Panc1 (cell line): ENCODE data around the gene CACNA1E. TPM values are rescaled to one million over a fixed set of nuclear protein-coding genes. Genes with fewer than 3 reads are reported as not detected.

Source experiments
- ATAC-seq: fragments of 200-7000 bp; cut with Tn5 transposase; 2 replicates; pipeline ENCODE4 v1.9.1; 2020; ENCODE audit warnings: mild to moderate bottlenecking, moderate library complexity
- BruUV-seq: library from RNA; stranded (reverse); fragments of 400-500 nt; replicated peaks from 2 replicates; lab custom pipeline; 2021; lab: Mats Ljungman, UMichigan
- CTCF ChIA-PET: fragments of 300-600 bp; sonication (Branson Sonifier 250); formaldehyde crosslinking; loops from one replicate; lab custom pipeline; 2022; ENCODE audit warnings: antibody characterized with exemption; lab: Charles Lee
- POLR2A ChIA-PET: fragments of 300-600 bp; sonication (Branson Sonifier 250); formaldehyde crosslinking; loops from one replicate; lab custom pipeline; 2022; ENCODE audit warnings: antibody characterized with exemption; lab: Charles Lee
- DNase-seq: peaks from one replicate; pipeline ENCODE4 v3.0.0-alpha.2; 2010; ENCODE audit warnings: low read depth, low spot score
- H3K27ac ChIP-seq: 2 replicates; pipeline ENCODE4 v1.5.1; 2011; ENCODE audit warnings: mild to moderate bottlenecking, low read length, inconsistent platforms
- H3K27me3 ChIP-seq: fragments of 200-500 bp; sonication (Bioruptor generic); 2 replicates; pipeline ENCODE4 v1.6.0; 2014; ENCODE audit warnings: low read length, inconsistent platforms; ENCODE audit not compliant: control insufficient read depth, insufficient read depth
- H3K36me3 ChIP-seq: fragments of 200-500 bp; sonication (Bioruptor generic); 2 replicates; pipeline ENCODE4 v1.5.1; 2014; ENCODE audit warnings: inconsistent platforms, mild to moderate bottlenecking, low read length, moderate library complexity; ENCODE audit not compliant: control insufficient read depth, insufficient read depth
- H3K4me1 ChIP-seq: 2 replicates; pipeline ENCODE4 v1.5.1; 2011; ENCODE audit warnings: inconsistent platforms, mild to moderate bottlenecking, low read length, moderate library complexity; ENCODE audit not compliant: control insufficient read depth, insufficient read depth
- H3K4me3 ChIP-seq, 2 experiments: 2 replicates each; pipeline ENCODE4 v1.5.1; 2011 to 2012; ENCODE audit warnings: low read depth in 2 of 2, low read length in 2 of 2, mild to moderate bottlenecking in 2 of 2, inconsistent platforms in 1 of 2, moderate library complexity in 1 of 2
- H3K9me3 ChIP-seq: fragments of 200-500 bp; sonication (Bioruptor generic); 2 replicates; pipeline ENCODE4 v1.5.1; 2014; ENCODE audit warnings: low read depth, mild to moderate bottlenecking, inconsistent platforms, low read length, moderate library complexity; ENCODE audit not compliant: control insufficient read depth, insufficient read depth
- POLR2AphosphoS5 ChIP-seq: IDR thresholded peaks from 2 replicates; pipeline ENCODE4 v1.6.1; 2012; ENCODE audit warnings: mild to moderate bottlenecking, low read depth, low read length, moderate library complexity
- SIN3A ChIP-seq: IDR thresholded peaks from 2 replicates; pipeline ENCODE4 v1.6.1; 2012; ENCODE audit warnings: low read depth, mild to moderate bottlenecking, low read length, moderate library complexity, borderline replicate concordance; ENCODE audit not compliant: insufficient read depth
- TCF7L2 ChIP-seq: IDR thresholded peaks from 2 replicates; pipeline ENCODE4 v1.6.1; 2011; ENCODE audit warnings: mild to moderate bottlenecking, low read depth, low read length, inconsistent platforms
- in situ Hi-C: cut with HindIII; loops from 2 replicates; pipeline ENCODE4 v1.10.0; 2016; ENCODE audit warnings: low sequenced_read_pairs, low pct_unique_long_range_greater_than_20kb
- intact Hi-C: fragments of 100-400 bp; cut with micrococcal nuclease; formaldehyde crosslinking; loops from one replicate; pipeline ENCODE4 v1.10.0; 2022; ENCODE audit not compliant: unreplicated experiment
- total RNA-seq: library from RNA; stranded (reverse); gene quantifications from one replicate; pipeline ENCODE4 v1.2.1, GENCODE V29; 2021; ENCODE audit not compliant: unreplicated experiment
- TF ChIP-seq, protein P1 (sequence below): fragments of 450-650 bp; IDR thresholded peaks from 2 replicates; pipeline ENCODE4 v1.5.1; 2017; ENCODE audit warnings: mild to moderate bottlenecking
- TF ChIP-seq, protein P2 (sequence below), 2 experiments: IDR thresholded peaks; 2 replicates each; pipeline ENCODE4 v1.6.1; 2011 to 2012; ENCODE audit warnings: low read depth in 2 of 2, control low read depth in 1 of 2, low read length in 1 of 2, mild to moderate bottlenecking in 1 of 2, moderate library complexity in 1 of 2; ENCODE audit not compliant: insufficient read depth in 1 of 2

CACNA1E gene
- total RNA-seq, 1 experiment from 2014 or later: not detected

DNA sequence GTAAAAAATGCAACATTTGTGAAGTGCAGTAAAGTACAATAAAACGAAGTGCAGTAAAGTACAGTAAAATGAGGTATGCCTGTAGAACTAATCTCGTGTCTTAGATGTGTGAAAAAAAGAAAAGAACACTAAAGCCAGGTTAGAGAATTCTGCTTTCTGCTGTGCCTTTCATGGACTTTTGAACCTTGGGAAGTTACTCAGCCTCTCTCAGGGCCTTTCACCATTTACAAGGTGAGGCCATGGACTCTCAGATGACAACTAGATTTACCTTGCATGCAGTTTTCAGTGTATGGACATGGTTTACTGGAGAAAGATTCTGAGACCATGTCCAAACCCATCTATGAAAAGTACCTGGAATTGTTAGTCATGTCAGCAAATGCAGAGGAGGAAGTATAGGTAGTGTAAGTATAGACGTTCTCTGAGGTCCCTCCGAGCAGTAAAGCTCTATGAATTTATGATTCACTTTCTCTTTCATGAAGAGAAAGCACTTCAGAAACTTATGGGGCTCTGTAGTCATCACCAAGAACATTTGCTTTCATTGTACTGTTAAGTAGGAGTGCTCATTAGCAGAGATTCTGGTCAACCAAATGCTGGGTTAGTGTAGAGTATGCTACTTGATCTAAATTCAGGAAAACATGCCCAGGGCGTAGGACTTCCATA, 143.1 kb downstream of the CACNA1E start:
- Histone ChIP-seq H3K27ac (no peak overlapping the region), H3K4me1 (no peaks in the 10 kb centered on the region), H3K9me3 (no peaks in the 10 kb centered on the region), H3K27me3 (peaks cover 3% of the 10 kb centered on the region; the same call in 1 of the 2 replicates), H3K36me3 (no peaks in the 10 kb centered on the region), H3K4me3 (no peak overlapping the region)
- ChIA-PET CTCF (no interaction called here), POLR2A (no interaction called here)
- no TSS peak for BruUV-seq
- ATAC-seq: no peak
- TF ChIP-seq, protein P1, sequence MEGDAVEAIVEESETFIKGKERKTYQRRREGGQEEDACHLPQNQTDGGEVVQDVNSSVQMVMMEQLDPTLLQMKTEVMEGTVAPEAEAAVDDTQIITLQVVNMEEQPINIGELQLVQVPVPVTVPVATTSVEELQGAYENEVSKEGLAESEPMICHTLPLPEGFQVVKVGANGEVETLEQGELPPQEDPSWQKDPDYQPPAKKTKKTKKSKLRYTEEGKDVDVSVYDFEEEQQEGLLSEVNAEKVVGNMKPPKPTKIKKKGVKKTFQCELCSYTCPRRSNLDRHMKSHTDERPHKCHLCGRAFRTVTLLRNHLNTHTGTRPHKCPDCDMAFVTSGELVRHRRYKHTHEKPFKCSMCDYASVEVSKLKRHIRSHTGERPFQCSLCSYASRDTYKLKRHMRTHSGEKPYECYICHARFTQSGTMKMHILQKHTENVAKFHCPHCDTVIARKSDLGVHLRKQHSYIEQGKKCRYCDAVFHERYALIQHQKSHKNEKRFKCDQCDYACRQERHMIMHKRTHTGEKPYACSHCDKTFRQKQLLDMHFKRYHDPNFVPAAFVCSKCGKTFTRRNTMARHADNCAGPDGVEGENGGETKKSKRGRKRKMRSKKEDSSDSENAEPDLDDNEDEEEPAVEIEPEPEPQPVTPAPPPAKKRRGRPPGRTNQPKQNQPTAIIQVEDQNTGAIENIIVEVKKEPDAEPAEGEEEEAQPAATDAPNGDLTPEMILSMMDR: no peak
- TF ChIP-seq TCF7L2 (no peak), POLR2AphosphoS5 (no peak), SIN3A (no peak)
- TF ChIP-seq, protein P2, sequence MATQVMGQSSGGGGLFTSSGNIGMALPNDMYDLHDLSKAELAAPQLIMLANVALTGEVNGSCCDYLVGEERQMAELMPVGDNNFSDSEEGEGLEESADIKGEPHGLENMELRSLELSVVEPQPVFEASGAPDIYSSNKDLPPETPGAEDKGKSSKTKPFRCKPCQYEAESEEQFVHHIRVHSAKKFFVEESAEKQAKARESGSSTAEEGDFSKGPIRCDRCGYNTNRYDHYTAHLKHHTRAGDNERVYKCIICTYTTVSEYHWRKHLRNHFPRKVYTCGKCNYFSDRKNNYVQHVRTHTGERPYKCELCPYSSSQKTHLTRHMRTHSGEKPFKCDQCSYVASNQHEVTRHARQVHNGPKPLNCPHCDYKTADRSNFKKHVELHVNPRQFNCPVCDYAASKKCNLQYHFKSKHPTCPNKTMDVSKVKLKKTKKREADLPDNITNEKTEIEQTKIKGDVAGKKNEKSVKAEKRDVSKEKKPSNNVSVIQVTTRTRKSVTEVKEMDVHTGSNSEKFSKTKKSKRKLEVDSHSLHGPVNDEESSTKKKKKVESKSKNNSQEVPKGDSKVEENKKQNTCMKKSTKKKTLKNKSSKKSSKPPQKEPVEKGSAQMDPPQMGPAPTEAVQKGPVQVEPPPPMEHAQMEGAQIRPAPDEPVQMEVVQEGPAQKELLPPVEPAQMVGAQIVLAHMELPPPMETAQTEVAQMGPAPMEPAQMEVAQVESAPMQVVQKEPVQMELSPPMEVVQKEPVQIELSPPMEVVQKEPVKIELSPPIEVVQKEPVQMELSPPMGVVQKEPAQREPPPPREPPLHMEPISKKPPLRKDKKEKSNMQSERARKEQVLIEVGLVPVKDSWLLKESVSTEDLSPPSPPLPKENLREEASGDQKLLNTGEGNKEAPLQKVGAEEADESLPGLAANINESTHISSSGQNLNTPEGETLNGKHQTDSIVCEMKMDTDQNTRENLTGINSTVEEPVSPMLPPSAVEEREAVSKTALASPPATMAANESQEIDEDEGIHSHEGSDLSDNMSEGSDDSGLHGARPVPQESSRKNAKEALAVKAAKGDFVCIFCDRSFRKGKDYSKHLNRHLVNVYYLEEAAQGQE (IDR thresholded peaks at IDR 0.05; ENCODE audit: insufficient read depth in 1 of 2, low read depth in 2 of 2, low read length in 1 of 2): no peak
- in situ Hi-C loops: no loop called here
- DNase-seq: no peak
- intact Hi-C loops: no loop called here

DNA sequence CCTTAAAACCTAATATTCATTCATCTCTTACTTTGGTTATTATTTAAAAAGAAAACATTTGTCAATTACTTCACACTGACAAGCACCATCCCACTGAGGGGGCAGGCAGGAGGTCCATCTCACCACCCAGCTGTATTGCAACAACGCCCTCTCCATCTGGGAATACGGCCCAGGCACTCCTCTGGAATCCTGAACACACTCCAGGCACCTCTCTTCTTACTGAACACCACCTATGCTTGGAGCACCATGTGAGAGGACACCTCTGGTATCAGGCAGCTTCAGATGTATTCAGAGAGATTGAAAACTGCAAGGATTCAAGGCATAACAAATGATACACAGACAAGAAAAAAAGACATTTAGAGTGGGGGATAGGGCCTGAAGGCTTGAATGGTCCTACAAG, 147.1 kb downstream of the CACNA1E start:
- Histone ChIP-seq H3K4me3 (no peak overlapping the region), H3K27ac (no peak overlapping the region), H3K27me3 (peaks cover 3% of the 10 kb centered on the region; the same call in 1 of the 2 replicates), H3K4me1 (no peaks in the 10 kb centered on the region), H3K9me3 (no peaks in the 10 kb centered on the region), H3K36me3 (no peaks in the 10 kb centered on the region)
- TF ChIP-seq POLR2AphosphoS5 (no peak), TCF7L2 (no peak), SIN3A (no peak)
- TF ChIP-seq, protein P1: no peak
- TF ChIP-seq, protein P2 (IDR thresholded peaks at IDR 0.05; ENCODE audit: insufficient read depth in 1 of 2, low read depth in 2 of 2, low read length in 1 of 2): no peak
- ChIA-PET POLR2A (no interaction called here), CTCF (no interaction called here)
- intact Hi-C loops: no loop called here
- DNase-seq: no peak
- in situ Hi-C loops: no loop called here
- no TSS peak for BruUV-seq
- no peak for ATAC-seq
